ENCODE results near the gene LUZP1. TPM values are rescaled to one million over a fixed set of nuclear protein-coding genes. Genes with fewer than 3 reads are reported as not detected.
A peak's percentile ranks its signal among the peaks of the same experiment; 100 is the strongest.
"Not testable (repeated sequence)": the region's sequence is repeated elsewhere in the genome, so short reads cannot be mapped to it uniquely, and the experiment has no call there.

Gene LUZP1
- 18.4 and 34.8 TPM in 2 replicates for total RNA-seq (2014; rRNA removed; shearing (Covaris generic))

- in situ Hi-C loops (cut with HindIII; ENCODE audit: low sequenced_read_pairs): no loop called here
- DNase-seq (ENCODE audit: low spot score): peak; percentile 91
These were observed at the start of gene LUZP1 for GRCh38 chr1:23168445-23169194. LUZP1 (minus strand) TSS chr1:23168856.

DNA sequence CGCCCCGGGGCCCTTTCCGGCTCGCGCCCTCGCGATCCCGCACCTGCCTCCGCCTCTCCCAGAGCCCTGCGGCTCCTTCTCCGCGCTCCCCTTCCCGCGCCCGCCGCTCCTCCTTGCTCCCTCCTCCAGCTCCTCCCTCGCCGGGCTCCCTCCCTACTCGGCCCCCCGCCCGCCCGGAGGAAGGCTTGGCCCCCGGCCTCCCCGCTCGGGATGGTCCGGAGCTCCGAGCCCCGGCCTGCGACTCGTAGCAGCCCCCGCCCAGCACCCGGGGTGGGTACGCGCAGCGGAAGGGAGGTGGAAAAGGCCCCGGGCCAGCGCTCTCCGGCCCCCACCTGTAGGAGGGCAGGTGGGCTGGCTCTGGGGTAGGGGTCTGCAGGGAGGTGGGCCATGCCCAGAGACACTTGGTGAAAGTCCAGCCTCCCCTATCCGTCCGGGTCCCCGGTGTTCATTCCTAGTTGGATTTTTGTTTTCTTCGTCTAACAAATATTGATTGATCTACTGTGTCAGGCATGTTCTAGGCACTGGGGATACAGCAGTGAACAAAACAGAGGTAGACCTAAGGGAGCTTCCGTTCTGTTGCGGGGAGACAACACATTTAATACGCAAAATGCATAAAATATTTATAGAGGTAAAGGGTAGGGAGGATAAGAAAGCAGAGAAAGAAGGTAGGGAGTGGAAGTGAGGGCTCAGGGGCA is 48.9 kb upstream of the LUZP1 start, which contains the start of gene HTR1D:
Gene HTR1D, minus strand, starts transcription at position 82 of the 695 bp plus-strand sequence. CDS start 23,283 bp downstream, outside the sequence.
- DNase-seq (ENCODE audit: low spot score): no peak
- in situ Hi-C loops (cut with HindIII; ENCODE audit: low sequenced_read_pairs): no loop called here

GRCh38 chr1:23216771-23217420 is 48.2 kb upstream of the LUZP1 start:
- DNase-seq (ENCODE audit: low spot score): no peak
- in situ Hi-C loops (cut with HindIII; ENCODE audit: low sequenced_read_pairs): no loop called here

DNA sequence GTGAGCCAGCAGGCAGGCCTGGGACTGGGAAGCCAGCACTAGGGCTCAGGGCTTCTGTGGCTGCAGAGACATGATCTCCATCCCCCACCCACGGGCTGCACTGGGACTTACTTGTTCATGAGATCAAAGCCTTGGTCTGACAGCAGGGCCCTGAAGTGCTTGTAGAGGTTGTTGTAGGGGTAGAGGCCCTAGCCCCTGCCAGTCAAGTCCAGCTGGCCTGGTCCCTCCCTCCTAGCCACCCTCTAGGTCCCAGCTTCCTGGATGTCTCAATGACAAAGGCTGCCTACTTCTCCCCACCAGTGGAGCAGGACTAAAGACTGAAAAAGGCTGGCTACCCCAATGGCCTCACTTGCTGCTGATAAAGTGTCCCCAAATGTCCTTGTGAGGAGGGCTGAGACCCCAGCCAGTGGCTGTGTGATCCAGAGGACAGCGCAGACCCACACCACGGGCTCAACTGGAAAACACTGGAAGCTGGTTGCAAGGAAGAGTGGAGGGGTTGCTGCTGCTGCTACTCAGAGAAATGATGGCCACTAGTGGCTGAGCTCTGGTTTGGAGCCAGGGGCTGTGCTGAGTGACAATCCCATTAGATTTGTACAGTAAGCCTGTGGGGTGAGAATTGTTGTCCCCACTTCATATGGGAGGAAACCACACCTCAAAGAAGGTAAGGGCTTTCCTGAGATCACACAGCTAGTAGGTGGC is 47.2 kb upstream of the LUZP1 start:
- DNase-seq (ENCODE audit: low spot score): no peak
- in situ Hi-C loops (cut with HindIII; ENCODE audit: low sequenced_read_pairs): no loop called here

DNA sequence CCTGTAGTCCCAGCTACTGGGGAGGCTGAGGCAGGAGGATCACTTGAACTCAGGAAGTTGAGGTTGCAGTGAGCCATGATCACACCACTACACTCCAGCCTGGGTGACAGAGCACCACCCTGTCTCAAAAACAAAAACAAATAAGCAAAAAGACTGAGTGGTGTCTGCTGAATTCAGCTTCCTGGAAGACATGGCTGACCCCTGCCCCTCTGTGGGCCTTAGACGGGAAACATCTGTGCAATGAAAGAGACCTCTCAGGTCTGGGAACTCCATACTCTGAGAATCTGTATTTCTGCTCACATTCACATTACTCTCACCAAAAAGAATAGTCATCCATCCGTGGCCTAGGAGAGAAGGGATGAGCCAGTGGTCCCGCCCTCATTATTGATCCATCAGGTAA is 46.6 kb upstream of the LUZP1 start:
- in situ Hi-C loops (cut with HindIII; ENCODE audit: low sequenced_read_pairs): no loop called here
- DNase-seq (ENCODE audit: low spot score): no peak

DNA sequence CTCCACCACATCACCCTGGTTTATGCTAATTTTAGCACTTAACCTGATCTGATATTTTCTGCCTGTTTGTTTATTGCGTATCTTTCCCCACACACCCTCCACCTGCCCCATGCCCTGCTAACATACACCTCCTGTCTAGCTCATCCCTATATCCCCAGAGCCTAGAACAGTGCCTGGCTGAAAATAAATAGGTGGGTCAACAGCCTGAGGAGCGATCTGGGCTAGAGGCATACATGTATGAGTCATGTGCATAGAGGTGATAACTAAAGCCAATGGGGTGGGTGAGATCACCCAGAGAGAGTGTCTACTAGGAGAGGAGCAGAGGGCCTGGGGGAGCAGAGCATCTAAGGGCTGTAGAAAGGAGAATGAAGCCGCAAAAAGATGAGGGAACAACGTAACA is 46.0 kb upstream of the LUZP1 start:
- in situ Hi-C loops (cut with HindIII; ENCODE audit: low sequenced_read_pairs): no loop called here
- DNase-seq (ENCODE audit: low spot score): no peak

DNA sequence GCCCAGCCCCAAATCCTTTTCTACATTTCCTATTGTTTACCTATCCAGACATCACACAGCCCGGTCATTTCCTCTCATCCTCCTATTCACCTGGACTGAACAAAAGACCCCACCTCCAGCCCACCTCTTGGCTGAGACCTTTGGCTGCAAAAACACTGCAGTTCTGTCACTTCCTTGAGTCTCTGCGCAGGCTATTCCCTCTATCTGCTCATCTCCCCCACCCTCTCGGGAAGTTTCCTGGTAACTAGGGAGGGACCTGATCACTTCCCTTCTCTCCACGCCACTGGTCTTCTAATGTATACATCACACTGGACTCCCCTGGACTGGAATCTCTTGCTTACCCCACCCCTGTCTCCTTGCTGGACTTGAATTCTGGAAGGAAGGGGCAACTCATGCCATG is 43.3 kb upstream of the LUZP1 start:
- in situ Hi-C loops (cut with HindIII; ENCODE audit: low sequenced_read_pairs): no loop called here
- DNase-seq (ENCODE audit: low spot score): no peak

GRCh38 chr1:23210963-23211362 is 42.3 kb upstream of the LUZP1 start:
- in situ Hi-C loops (cut with HindIII; ENCODE audit: low sequenced_read_pairs): no loop called here
- DNase-seq (ENCODE audit: low spot score): no peak

GRCh38 chr1:23210351-23210785 is 41.7 kb upstream of the LUZP1 start:
- in situ Hi-C loops (cut with HindIII; ENCODE audit: low sequenced_read_pairs): no loop called here
- no peak for DNase-seq (ENCODE audit: low spot score)

GRCh38 chr1:23209770-23210169 is 41.1 kb upstream of the LUZP1 start:
- in situ Hi-C loops (cut with HindIII; ENCODE audit: low sequenced_read_pairs): no loop called here
- DNase-seq (ENCODE audit: low spot score): no peak

- in situ Hi-C loops (cut with HindIII; ENCODE audit: low sequenced_read_pairs): no loop called here
- no peak for DNase-seq (ENCODE audit: low spot score)
These were observed 39.9 kb upstream of the LUZP1 start for GRCh38 chr1:23208527-23208926.

- in situ Hi-C loops (cut with HindIII; ENCODE audit: low sequenced_read_pairs); DNase-seq (ENCODE audit: low spot score): not testable (repeated sequence)
These were observed 39.1 kb upstream of the LUZP1 start for GRCh38 chr1:23207733-23208132.

DNA sequence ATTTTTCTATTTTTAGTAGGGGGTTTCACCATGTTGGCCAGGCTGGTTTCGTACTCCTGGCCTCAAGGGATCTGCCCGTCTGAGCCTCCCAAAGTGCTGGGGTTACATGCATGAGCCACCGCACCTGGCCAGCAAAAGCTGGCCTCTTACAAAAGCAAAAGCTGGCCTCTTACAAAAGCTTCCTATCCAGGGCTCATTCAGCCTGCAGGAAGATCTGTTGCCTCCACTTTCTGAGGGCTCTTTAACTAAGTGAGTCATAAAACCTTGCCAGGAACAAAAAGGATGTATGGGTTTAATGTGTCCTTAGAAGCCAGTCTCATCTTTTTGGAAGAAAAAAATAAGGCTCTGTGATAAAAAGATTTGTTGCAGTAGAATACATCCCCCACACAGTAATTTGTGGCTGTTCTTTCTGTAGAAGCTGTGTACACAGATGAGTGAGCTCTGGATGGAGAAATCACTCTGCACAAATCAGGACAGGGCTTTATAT is 33.6 kb upstream of the LUZP1 start:
- in situ Hi-C loops (cut with HindIII; ENCODE audit: low sequenced_read_pairs): no loop called here
- no peak for DNase-seq (ENCODE audit: low spot score)

DNA sequence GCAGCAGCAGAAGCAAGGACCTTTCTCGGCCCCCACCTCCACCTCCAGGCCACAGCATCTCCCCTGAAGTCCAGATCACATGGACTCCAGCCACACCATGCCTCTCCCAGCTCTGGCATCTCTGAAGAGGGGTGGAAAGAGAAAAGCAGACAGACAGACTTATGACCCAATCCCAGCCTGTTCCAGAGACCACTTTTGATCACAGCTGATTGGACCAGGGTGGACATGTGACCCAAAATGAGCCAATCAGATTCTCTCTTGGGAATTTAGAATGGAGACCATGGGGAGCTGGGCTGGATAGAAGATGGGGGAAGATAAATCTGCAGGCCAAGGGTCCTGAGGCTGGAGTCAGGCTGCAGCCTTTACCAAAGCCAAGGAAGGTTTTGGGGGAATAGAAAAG is 32.2 kb upstream of the LUZP1 start:
- no peak for DNase-seq (ENCODE audit: low spot score)
- in situ Hi-C loops (cut with HindIII; ENCODE audit: low sequenced_read_pairs): no loop called here

- in situ Hi-C loops (cut with HindIII; ENCODE audit: low sequenced_read_pairs): no loop called here
These were observed 29.7 kb upstream of the LUZP1 start for GRCh38 chr1:23198373-23198772.

GRCh38 chr1:23196627-23197328 is 28.1 kb upstream of the LUZP1 start:
- DNase-seq (ENCODE audit: low spot score): no peak
- in situ Hi-C loops (cut with HindIII; ENCODE audit: low sequenced_read_pairs): no loop called here

More at GRCh38 chr1:23198373-23198772, 29.7 kb upstream of the LUZP1 start:
- DNase-seq (ENCODE audit: low spot score): no peak

DNA sequence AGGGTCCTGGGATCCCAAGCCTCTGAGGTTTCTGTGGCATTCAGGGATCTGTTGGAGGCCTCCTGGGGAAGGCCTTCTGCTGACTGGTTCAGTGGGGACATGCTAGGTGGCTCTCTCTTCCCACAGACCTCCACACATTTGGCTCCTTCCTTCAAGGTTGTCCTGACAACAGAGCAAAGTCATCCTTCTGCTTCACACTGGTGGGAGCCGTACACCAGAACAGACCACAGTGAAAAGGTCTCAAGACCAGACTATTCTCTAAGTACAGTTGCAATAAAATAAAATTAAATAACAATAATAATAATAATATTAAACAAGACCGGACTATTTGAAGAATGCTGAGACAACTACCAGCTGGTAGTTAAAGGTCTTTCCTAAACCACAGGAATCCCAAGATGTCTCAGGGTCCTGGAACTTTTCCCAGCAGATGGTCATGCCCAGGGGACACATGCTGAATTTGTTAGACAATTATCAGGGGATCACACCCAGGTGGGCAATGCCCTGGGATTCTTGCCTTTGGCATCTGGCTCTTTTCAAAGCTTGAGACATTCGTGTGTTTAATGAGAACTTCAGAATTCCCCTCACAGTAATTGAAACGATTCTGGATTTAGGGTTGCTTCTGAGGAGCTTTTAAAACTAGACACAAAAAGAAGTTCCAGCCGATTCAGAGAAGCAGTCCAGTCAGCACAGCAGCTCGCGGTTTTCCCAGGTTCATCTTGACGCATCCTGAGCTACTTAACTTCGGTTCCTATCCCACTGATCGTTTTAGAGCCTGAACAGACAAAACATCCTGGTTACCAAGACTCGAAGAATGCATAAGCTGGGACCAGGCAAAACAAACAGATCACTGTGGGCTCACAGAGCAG is 25.7 kb upstream of the LUZP1 start:
- in situ Hi-C loops (cut with HindIII; ENCODE audit: low sequenced_read_pairs): loop anchor here (5.0 kb wide), 1 partner anchor 107 kb away; no protein-coding TSS in a partner anchor
- no peak for DNase-seq (ENCODE audit: low spot score)

Data from G401 (cell line).